ENCODE results near the gene ZNF664. TPM values are rescaled to one million over a fixed set of nuclear protein-coding genes. Genes with fewer than 3 reads are reported as not detected.

ZNF664 gene
- total RNA-seq, 2 donors from 2014 or later: 53.1 to 56.2 TPM

GRCh38 chr12:123935956-123936355, 37.1 kb upstream of the ZNF664 start:
- Histone ChIP-seq H3K36me3 (peaks cover 25% of the 10 kb centered on the region), H3K9me3 (no peaks in the 10 kb centered on the region), H3K27ac (no peak overlapping the region), H3K4me1 (peaks cover 0 to 8% of the 10 kb centered on the region in 2 donors), H3K27me3 (no peaks in the 10 kb centered on the region), H3K4me3 (no peak overlapping the region)
- TF ChIP-seq, protein P1, sequence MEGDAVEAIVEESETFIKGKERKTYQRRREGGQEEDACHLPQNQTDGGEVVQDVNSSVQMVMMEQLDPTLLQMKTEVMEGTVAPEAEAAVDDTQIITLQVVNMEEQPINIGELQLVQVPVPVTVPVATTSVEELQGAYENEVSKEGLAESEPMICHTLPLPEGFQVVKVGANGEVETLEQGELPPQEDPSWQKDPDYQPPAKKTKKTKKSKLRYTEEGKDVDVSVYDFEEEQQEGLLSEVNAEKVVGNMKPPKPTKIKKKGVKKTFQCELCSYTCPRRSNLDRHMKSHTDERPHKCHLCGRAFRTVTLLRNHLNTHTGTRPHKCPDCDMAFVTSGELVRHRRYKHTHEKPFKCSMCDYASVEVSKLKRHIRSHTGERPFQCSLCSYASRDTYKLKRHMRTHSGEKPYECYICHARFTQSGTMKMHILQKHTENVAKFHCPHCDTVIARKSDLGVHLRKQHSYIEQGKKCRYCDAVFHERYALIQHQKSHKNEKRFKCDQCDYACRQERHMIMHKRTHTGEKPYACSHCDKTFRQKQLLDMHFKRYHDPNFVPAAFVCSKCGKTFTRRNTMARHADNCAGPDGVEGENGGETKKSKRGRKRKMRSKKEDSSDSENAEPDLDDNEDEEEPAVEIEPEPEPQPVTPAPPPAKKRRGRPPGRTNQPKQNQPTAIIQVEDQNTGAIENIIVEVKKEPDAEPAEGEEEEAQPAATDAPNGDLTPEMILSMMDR (IDR thresholded peaks at IDR 0.05): no peak
- no peak for DNase-seq (ENCODE audit: low spot score)

- no peak for DNase-seq (ENCODE audit: low spot score)
- Histone ChIP-seq H3K4me3 (no peak overlapping the region), H3K4me1 (peaks cover 0 to 8% of the 10 kb centered on the region in 2 donors), H3K9me3 (no peaks in the 10 kb centered on the region), H3K27me3 (no peaks in the 10 kb centered on the region), H3K36me3 (peaks cover 30% of the 10 kb centered on the region), H3K27ac (no peak overlapping the region)
- TF ChIP-seq, protein P1 (IDR thresholded peaks at IDR 0.05): no peak
Measured at GRCh38 chr12:123936471-123936870, 36.5 kb upstream of the ZNF664 start.

DNA sequence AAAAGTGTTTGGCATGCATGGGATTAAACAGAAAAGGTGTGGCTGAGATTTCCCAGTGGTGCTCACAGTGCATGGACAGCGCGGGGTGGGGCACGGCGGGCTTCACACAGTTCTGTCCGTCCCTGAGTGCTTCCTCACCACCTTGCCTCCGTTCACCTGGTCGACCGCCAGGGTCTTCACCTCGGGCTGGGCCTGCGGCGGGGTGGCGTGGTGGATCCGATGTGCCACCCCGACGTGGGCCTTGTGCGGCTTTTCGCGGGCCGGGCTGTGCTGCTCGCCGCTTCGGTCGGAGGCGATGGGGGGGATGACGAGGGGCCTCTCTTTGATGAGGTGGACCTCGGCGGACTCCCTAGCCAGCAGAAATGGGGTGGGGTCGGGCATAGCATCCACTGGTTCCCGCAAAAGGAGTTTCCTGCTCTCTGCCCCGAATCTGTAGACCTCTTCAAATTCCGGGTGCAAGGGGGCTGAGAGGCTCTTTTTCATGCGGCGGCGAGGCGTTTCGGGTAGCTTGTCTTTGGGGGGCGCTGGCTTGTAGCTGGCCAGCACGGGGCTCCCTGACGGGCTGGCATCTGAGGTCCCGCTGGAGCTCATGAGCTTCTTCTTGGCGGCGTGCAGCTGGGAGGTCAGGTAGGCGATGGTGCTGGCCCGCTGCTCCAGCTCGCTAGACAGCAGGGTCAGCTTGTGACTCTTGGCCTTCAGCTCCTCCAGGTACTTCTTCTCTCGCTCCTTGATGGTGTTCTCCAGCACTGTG, 35.9 kb upstream of the ZNF664 start:
- TF ChIP-seq, protein P1 (IDR thresholded peaks at IDR 0.05): no peak
- H3K4me3 ChIP-seq: no peak overlapping the region
- H3K9me3 ChIP-seq: no peaks in the 10 kb centered on the region
- H3K27ac ChIP-seq: no peak overlapping the region
- DNase-seq (ENCODE audit: low spot score): no peak
- H3K36me3 ChIP-seq: peaks cover 37% of the 10 kb centered on the region
- H3K27me3 ChIP-seq: no peaks in the 10 kb centered on the region
- peaks cover 0 to 8% of the 10 kb centered on the region in 2 donors for H3K4me1 ChIP-seq

DNA sequence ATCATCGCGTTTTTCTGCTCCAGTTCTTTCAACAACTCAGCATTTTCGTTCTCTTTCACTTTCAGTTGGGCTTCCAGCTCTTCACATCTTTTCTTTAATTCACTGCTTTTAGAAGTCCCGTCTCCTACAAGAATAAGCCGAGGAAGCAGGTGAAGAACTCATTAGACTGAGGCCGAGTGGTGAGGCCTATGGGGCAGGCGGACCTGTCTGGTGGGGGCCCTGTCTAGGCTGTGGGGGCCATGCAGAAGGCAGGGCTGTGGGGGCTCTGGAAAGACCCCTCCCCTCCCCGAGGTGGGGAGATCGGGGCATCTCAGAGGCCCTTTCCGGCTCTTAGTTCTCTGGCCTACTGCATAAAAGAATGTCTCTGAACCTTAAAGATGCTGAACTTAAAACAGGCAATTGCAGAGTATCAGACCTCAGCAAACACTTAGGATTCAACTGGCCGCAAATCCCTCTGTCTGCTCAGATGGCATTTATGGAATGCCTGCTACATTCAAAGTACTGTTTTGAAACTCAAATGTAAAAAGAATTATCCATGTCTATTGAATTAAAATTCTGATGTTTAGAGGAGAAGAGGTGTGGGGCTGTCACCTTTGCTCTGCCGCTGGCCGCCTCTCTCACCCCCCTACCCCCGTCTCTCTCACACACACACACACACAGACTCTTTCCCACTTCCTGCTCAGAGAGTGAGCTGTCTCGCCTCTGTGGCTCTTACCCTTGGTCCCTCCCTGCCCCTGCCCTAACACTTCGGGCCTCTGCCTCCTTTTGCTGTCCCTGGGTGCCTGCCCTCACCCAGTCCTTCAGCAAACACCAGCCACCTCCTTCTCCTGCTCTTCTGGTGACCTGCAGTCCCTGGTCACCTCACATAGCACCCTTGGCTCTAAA, 35.1 kb upstream of the ZNF664 start:
- TF ChIP-seq, protein P1 (IDR thresholded peaks at IDR 0.05): no peak
- H3K4me1 ChIP-seq: peaks cover 0 to 8% of the 10 kb centered on the region in 2 donors
- H3K36me3 ChIP-seq: peaks cover 45% of the 10 kb centered on the region
- DNase-seq (ENCODE audit: low spot score): no peak
- no peaks in the 10 kb centered on the region for H3K27me3 ChIP-seq
- no peak overlapping the region for H3K27ac ChIP-seq
- no peak overlapping the region for H3K4me3 ChIP-seq
- no peaks in the 10 kb centered on the region for H3K9me3 ChIP-seq

DNA sequence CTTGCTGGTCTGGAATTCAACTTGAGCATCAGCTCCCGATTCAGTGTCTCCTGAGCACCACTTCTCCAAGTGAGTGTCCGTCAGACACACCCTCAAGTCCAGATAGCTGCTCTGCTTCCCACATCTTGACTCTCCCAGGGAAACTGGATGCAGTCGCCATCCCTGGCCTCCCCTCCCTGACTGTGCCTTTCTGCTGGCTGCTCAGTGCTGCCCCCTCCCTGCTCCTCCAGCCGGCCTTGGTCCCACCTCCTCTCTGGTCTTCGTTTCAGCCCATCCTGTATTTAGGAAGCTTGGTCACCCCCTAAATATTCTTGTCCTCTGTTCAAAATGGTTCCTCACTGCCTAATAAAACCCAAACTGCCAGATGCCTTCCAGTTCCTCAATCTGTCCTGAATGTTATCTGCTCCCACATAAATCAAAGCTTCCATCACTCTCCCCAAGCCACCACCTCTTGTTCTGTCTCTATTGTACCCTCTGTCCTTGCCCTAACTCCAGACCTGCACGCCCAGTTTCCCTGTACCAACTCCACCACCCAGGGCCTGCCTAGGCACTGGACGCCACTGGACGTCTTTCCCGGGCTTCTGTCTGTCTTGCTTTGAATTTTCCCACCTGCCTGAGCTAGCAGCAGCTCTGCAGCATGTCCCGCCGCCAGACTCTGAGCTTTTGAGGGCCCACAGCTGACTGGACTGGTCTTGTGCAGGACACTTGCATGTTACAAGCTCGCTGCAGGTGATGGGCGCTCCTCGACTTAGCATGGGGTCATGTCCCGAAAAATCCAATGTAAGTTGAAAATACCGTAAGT, 34.1 kb upstream of the ZNF664 start:
- Histone ChIP-seq H3K4me1 (peaks cover 0 to 8% of the 10 kb centered on the region in 2 donors), H3K9me3 (no peaks in the 10 kb centered on the region), H3K4me3 (no peak overlapping the region), H3K27ac (no peak overlapping the region), H3K36me3 (peaks cover 51% of the 10 kb centered on the region), H3K27me3 (no peaks in the 10 kb centered on the region)
- no peak for DNase-seq (ENCODE audit: low spot score)
- TF ChIP-seq, protein P1 (IDR thresholded peaks at IDR 0.05): no peak

All from right atrium auricular region (tissue), 2 donors.